AG08396 (cell line): Measurements from ENCODE around the gene CHRNA9.

Source experiments
- DNase-seq: peaks from one replicate; pipeline ENCODE4 v3.0.0; 2012; ENCODE audit warnings: low spot score, mixed read lengths

The CHRNA9 gene

GRCh38 chr4:40340030-40340429, 4.9 kb downstream of the CHRNA9 start:
- no peak for DNase-seq

- no peak for DNase-seq
These were observed 12.3 kb downstream of the CHRNA9 start for GRCh38 chr4:40347472-40347871.

GRCh38 chr4:40348000-40348399, 12.9 kb downstream of the CHRNA9 start:
- no peak for DNase-seq

GRCh38 chr4:40349561-40350198, 14.5 kb downstream of the CHRNA9 start:
- no peak for DNase-seq

- DNase-seq = no peak
These were observed 15.6 kb downstream of the CHRNA9 start for GRCh38 chr4:40350627-40351227.

GRCh38 chr4:40354158-40354557, 19.0 kb downstream of the CHRNA9 start:
- DNase-seq = no peak

- no peak for DNase-seq
These were observed 20.0 kb downstream of the CHRNA9 start for GRCh38 chr4:40355131-40355530.

- no peak for DNase-seq
These were observed 22.6 kb downstream of the CHRNA9 start for GRCh38 chr4:40357738-40358137.

GRCh38 chr4:40361338-40361737, 26.2 kb downstream of the CHRNA9 start:
- no peak for DNase-seq

- no peak for DNase-seq
These were observed 28.3 kb downstream of the CHRNA9 start for GRCh38 chr4:40363382-40363920.

GRCh38 chr4:40363945-40364344, 28.8 kb downstream of the CHRNA9 start:
- DNase-seq = no peak

GRCh38 chr4:40365766-40366165, 30.6 kb downstream of the CHRNA9 start:
- DNase-seq = no peak

GRCh38 chr4:40367451-40367850, 32.3 kb downstream of the CHRNA9 start:
- no peak for DNase-seq

GRCh38 chr4:40369437-40370274, 34.5 kb downstream of the CHRNA9 start:
- no peak for DNase-seq

- no peak for DNase-seq
These were observed 37.5 kb downstream of the CHRNA9 start for GRCh38 chr4:40372651-40373050.

GRCh38 chr4:40373636-40374035, 38.5 kb downstream of the CHRNA9 start:
- no peak for DNase-seq

GRCh38 chr4:40375095-40375494, 40.0 kb downstream of the CHRNA9 start:
- no peak for DNase-seq

- no peak for DNase-seq
These were observed 40.5 kb downstream of the CHRNA9 start for GRCh38 chr4:40375620-40376019.

GRCh38 chr4:40377512-40378365, 42.6 kb downstream of the CHRNA9 start:
- DNase-seq = no peak

GRCh38 chr4:40378619-40379018, 43.5 kb downstream of the CHRNA9 start:
- DNase-seq = no peak

- DNase-seq = no peak
These were observed 44.1 kb downstream of the CHRNA9 start for GRCh38 chr4:40379248-40379647.

GRCh38 chr4:40380647-40381046, 45.5 kb downstream of the CHRNA9 start:
- no peak for DNase-seq
